HEK293T (cell line): Measurements from ENCODE around the gene MLLT10.

Experiments
- CTCF ChIA-PET: fragments of 350-600 bp; formaldehyde crosslinking; extraction: SDS; loops from one replicate; lab custom pipeline; 2021; ENCODE audit warnings: antibody characterized with exemption, inconsistent platforms; lab: Yijun Ruan, JAX
- POLR2A ChIA-PET: fragments of 350-600 bp; formaldehyde crosslinking; extraction: SDS; loops from one replicate; lab custom pipeline; 2020; ENCODE audit warnings: antibody characterized with exemption, inconsistent platforms; lab: Yijun Ruan, JAX
- DNase-seq: peaks from one replicate; pipeline ENCODE4 v3.0.0; 2012; ENCODE audit warnings: mixed read lengths; ENCODE audit errors: extremely low spot score
- ARNT ChIP-seq: fragments of 450-650 bp; IDR thresholded peaks from 2 replicates; pipeline ENCODE4 v1.6.1; 2017; ENCODE audit warnings: mild to moderate bottlenecking
- BHLHE40 ChIP-seq: fragments of 450-650 bp; IDR thresholded peaks from 2 replicates; pipeline ENCODE4 v1.6.1; 2016; ENCODE audit warnings: mild to moderate bottlenecking, moderate library complexity, borderline replicate concordance
- CTBP1 ChIP-seq: fragments of 450-650 bp; IDR thresholded peaks from 2 replicates; pipeline ENCODE4 v1.6.1; 2016; ENCODE audit warnings: borderline replicate concordance
- ELF4 ChIP-seq: fragments of 450-650 bp; IDR thresholded peaks from 2 replicates; pipeline ENCODE4 v1.6.1; 2017; ENCODE audit warnings: antibody characterized with exemption
- FOXA1 ChIP-seq: fragments of 450-650 bp; IDR thresholded peaks from 2 replicates; pipeline ENCODE4 v1.6.1; 2016; ENCODE audit warnings: mild to moderate bottlenecking
- FOXK2 ChIP-seq: fragments of 450-650 bp; IDR thresholded peaks from 2 replicates; pipeline ENCODE4 v1.6.1; 2016; ENCODE audit warnings: mild to moderate bottlenecking
- FOXM1 ChIP-seq: fragments of 450-650 bp; IDR thresholded peaks from 2 replicates; pipeline ENCODE4 v1.6.1; 2017; ENCODE audit warnings: mild to moderate bottlenecking, borderline replicate concordance
- HDGF ChIP-seq: fragments of 450-650 bp; IDR thresholded peaks from 2 replicates; pipeline ENCODE4 v1.6.1; 2017; ENCODE audit warnings: antibody characterized with exemption, borderline replicate concordance
- L3MBTL2 ChIP-seq: fragments of 450-650 bp; conservative IDR thresholded peaks from 2 replicates; pipeline ENCODE4 v1.6.1; 2016; ENCODE audit warnings: mild to moderate bottlenecking
- LEF1 ChIP-seq: fragments of 450-650 bp; IDR thresholded peaks from 2 replicates; pipeline ENCODE4 v1.6.1; 2017; ENCODE audit warnings: mild to moderate bottlenecking, borderline replicate concordance
- NFRKB ChIP-seq: fragments of 450-650 bp; IDR thresholded peaks from 2 replicates; pipeline ENCODE4 v1.6.1; 2016; ENCODE audit warnings: mild to moderate bottlenecking, moderate library complexity
- SP1 ChIP-seq: fragments of 450-650 bp; IDR thresholded peaks from 2 replicates; pipeline ENCODE4 v1.6.1; 2017
- SUZ12 ChIP-seq: fragments of 450-650 bp; IDR thresholded peaks from 2 replicates; pipeline ENCODE4 v1.6.1; 2016; ENCODE audit warnings: mild to moderate bottlenecking
- TARDBP ChIP-seq: fragments of 450-650 bp; IDR thresholded peaks from 2 replicates; pipeline ENCODE4 v1.6.1; 2016
- ZNF384 ChIP-seq: fragments of 450-650 bp; IDR thresholded peaks from 2 replicates; pipeline ENCODE4 v1.6.1; 2016
- TF ChIP-seq, protein P1 (sequence below): fragments of 450-650 bp; IDR thresholded peaks from 2 replicates; pipeline ENCODE4 v1.6.1; 2016

Gene MLLT10

DNA sequence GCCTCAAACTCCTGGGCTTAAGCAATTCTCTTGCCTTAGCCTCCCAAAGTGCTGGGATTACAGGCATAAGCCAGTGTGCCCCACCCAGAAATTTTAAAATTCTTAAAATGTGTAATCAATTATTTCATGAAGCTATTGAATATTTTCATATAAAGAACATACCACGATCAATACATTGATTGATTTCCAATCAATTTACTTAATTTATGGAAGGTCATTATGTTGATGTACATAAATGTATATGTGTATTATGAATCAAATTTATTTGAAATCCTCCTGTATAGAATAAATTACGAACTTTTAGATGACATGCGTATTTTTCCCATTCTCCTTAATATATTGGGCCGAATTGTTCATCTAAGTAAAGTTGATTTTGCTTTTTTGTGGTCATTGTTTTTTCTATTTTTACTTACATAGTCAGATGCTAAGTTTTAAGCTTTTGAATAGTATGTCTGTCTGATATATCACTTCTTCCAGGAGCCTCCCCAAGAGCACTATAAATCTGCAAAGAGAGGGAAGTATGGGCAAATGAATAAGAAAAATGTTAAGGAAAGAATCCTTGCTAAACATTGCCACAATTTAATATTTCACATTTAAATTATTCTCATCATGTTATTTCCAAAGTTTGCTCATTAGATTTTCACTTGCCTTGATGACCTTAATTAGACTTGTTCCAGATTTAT, 43.9 kb upstream of the MLLT10 start:
- no peak for DNase-seq
- POLR2A ChIA-PET = interaction anchor here (1.7 kb wide), 1 partner anchor 36 kb away, joined by 6 read pairs; the partner anchor contains the start of gene SKIDA1
- CTCF ChIA-PET = no interaction called here
- TF ChIP-seq, protein P1, sequence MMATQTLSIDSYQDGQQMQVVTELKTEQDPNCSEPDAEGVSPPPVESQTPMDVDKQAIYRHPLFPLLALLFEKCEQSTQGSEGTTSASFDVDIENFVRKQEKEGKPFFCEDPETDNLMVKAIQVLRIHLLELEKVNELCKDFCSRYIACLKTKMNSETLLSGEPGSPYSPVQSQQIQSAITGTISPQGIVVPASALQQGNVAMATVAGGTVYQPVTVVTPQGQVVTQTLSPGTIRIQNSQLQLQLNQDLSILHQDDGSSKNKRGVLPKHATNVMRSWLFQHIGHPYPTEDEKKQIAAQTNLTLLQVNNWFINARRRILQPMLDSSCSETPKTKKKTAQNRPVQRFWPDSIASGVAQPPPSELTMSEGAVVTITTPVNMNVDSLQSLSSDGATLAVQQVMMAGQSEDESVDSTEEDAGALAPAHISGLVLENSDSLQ = no peak
- no peak for TF ChIP-seq L3MBTL2
- TF ChIP-seq ARNT = no peak
- TF ChIP-seq NFRKB = no peak
- TF ChIP-seq CTBP1 = no peak
- no peak for TF ChIP-seq SP1
- no peak for TF ChIP-seq LEF1
- no peak for TF ChIP-seq TARDBP
- TF ChIP-seq SUZ12 = no peak
- no peak for TF ChIP-seq FOXM1

DNA sequence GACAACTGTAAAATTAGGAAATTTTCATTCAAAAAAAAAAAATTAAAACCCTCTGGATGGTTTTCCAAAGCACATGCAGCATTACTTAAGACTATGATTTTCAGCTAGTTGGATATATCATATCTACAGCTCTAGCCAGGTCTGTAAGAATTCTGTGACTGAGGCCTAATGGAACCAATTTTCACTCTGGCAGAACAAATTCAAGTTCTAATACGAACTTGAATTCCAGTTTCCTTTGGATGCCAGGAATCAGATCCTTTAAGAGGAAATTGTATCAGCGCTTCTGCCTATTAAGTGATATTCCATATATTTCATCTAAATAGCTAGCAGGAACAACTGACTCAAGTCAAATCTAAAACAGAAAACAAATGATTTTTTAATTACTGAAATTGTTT, 43.3 kb upstream of the MLLT10 start:
- ChIA-PET CTCF (no interaction called here), POLR2A (no interaction called here)
- DNase-seq = no peak
- TF ChIP-seq SUZ12 (no peak), TARDBP (no peak), LEF1 (no peak), ARNT (no peak), NFRKB (no peak), ZNF384 (no peak), FOXM1 (no peak)
- TF ChIP-seq, protein P1 = no peak

DNA sequence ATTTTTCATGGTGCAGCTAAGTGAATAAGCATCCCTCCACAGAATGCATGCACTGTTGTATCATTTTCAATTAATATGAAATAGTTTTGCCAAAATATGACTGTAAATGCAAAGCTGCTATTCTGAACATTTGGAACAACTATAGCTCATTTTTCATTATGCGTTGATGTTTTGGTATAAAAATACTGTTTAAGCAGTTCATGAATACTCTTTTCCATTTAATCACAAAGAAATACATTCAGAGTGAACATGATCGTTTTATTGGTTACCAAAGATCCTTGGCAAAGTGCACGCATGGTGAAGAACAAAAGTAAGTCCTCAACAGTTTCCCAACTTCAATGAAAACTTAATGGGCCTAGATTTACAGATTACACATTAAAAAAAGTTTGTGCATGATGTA, 41.6 kb upstream of the MLLT10 start:
- DNase-seq = no peak
- TF ChIP-seq L3MBTL2 (no peak), NFRKB (no peak), ZNF384 (no peak), FOXA1 (no peak), ARNT (no peak), CTBP1 (no peak), ELF4 (no peak), FOXM1 (no peak), FOXK2 (no peak), BHLHE40 (no peak), SUZ12 (no peak), LEF1 (no peak), SP1 (no peak), HDGF (no peak), TARDBP (no peak)
- TF ChIP-seq, protein P1 = no peak
- ChIA-PET POLR2A (no interaction called here), CTCF (no interaction called here)

DNA sequence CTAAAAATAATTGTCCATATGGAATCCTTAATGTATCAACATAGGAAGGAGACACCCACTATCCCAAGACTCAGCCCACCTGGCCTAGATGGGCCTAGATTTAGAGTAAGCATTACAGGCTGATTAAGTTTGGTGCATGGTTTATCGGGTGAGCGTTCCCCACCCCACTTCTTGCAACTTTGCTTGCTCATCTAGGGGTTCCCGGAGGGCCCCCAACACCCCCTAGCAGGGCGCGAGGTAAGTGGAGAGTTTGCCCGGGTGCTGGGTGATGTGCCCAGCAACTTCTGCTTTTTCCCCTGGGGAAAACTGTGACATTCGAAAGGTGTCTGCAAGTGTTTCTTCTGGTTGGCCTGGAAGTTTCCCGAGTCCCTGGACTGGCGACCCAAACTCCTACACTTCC, 40.2 kb upstream of the MLLT10 start:
- DNase-seq = no peak
- TF ChIP-seq FOXK2 = no peak
- TF ChIP-seq NFRKB = no peak
- TF ChIP-seq BHLHE40 = no peak
- no peak for TF ChIP-seq HDGF
- TF ChIP-seq, protein P1 = no peak
- TF ChIP-seq ELF4 = no peak
- TF ChIP-seq CTBP1 = no peak
- no peak for TF ChIP-seq ARNT
- no peak for TF ChIP-seq SUZ12
- no peak for TF ChIP-seq FOXA1
- TF ChIP-seq TARDBP = no peak
- no peak for TF ChIP-seq LEF1
- TF ChIP-seq ZNF384 = no peak
- TF ChIP-seq L3MBTL2 = no peak
- TF ChIP-seq SP1 = no peak
- TF ChIP-seq FOXM1 = no peak
- ChIA-PET POLR2A (interaction anchor here (1.3 kb wide), 1 partner anchor 33 kb away, joined by 5 read pairs; no protein-coding TSS in a partner anchor), CTCF (interaction anchor here (1.1 kb wide), 1 partner anchor 215 kb away, joined by 5 read pairs; no protein-coding TSS in a partner anchor)

DNA sequence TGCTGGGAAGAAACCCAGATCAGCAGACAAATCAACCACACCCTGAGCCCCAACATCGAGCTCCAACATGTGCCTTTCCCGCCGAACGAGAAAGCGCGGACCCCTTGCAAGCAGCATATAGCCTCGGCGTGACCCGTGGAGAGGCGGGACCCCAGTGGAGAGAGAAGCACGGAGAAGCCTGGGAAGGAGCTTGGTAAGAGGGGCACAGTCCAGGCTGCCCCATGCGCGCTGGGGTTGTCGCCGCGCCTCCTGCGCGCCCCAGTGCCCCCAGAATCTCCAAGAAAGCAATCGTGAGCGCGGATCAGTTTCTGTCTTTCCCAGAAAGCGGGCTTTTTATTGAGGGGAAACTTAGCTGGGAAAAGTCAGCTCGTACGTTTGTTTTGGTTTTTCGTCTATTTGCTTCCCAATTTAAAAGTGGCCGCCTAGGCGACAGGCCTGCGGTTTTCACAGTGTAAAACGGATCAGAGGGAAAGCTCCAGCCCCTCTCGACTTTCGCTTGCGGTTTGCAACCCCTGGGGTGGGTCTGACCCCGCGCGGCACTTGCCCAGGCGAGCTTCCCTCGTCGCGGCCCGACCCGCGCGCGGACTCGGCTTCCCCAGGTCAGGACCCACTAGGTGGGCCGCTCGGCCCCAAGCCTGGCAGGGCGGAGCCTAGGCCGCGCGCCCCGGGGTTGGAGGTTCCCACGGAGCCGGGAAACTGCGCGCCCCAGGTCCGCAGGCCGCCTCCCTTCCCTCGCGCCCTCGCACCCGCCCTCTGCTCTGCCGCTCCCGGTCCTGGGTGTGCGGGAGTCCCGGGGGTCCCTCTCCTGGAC, 39.6 kb upstream of the MLLT10 start:
- DNase-seq = no peak
- no peak for TF ChIP-seq SP1
- no peak for TF ChIP-seq FOXM1
- TF ChIP-seq NFRKB = no peak
- TF ChIP-seq L3MBTL2 = no peak
- no peak for TF ChIP-seq FOXA1
- no peak for TF ChIP-seq HDGF
- no peak for TF ChIP-seq TARDBP
- no peak for TF ChIP-seq SUZ12
- POLR2A ChIA-PET = interaction anchor here (1.3 kb wide), 1 partner anchor 32 kb away, joined by 5 read pairs; no protein-coding TSS in a partner anchor
- CTCF ChIA-PET = no interaction called here
